NCI-H748 (cell line): Measurements from ENCODE around the gene GTF2F2.

ENCODE experiments used
- DNase-seq: peaks from one replicate; lab custom pipeline; 2025; ENCODE audit not compliant: unreplicated experiment; lab: John Stamatoyannopoulos, UW

GTF2F2 gene, protein sequence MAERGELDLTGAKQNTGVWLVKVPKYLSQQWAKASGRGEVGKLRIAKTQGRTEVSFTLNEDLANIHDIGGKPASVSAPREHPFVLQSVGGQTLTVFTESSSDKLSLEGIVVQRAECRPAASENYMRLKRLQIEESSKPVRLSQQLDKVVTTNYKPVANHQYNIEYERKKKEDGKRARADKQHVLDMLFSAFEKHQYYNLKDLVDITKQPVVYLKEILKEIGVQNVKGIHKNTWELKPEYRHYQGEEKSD

DNA sequence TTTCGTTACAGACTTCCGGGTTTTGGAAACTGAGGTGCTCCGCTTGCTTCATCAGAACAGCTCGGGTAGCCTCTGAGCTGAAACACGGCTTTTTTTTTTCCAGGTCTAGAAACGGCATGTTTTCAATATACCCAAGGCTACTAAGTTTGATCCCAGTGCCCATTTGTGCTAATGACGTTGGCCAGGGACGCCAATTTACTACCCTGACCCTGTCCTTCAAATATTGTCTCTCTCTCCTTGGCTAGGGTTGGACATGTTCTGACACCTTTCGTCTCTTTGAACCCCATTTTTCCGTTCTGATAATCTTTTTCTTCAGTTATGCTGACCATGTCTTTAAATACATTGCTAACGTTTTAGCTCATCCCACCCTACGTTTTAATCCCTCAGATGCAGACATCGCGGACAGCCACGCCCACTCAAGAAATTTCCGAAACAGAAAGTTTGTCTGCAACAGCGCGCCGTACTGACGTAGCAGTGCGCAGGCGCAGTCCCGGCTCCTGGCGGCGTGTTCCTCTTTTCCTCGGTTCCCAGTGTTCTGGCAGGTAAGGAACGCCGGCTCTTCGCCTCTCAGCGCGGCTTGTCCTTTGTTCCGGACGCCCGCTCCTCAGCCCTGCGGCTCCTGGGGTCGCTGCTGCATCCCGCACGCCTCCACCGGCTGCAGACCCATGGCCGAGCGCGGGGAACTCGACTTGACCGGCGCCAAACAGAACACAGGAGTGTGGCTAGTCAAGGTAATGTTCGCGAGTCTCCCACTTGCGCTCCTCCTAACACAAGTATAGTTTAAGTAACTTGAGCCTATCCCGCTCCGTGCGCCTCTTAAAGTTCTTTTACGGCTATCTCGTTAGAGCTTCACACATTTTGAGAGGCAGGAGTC is at the start of gene GTF2F2:
Gene GTF2F2 (plus strand): TSS at position 520 of the 874 bp plus-strand sequence. CDS start 146 bp downstream, at position 666.
- DNase-seq = peak; percentile 92

DNA sequence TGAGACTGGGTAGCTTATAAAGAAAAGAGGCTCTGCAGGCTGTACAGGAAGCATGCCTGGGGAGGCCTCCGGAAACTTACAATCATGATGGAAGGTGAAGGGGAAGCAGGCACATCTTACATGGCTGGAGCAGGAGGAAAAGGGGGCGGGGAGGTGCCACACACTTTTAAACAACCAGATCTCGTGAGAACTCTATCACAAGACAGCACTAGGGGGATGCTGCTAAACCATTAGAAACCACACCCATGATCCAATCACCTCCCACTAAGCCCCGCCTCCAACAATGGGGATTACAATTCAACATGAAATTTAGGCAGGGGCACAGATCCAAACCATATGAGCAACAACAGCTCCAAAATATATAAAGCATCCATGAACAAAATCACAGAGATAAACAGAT is 46.5 kb upstream of the GTF2F2 start:
- DNase-seq = no peak

DNA sequence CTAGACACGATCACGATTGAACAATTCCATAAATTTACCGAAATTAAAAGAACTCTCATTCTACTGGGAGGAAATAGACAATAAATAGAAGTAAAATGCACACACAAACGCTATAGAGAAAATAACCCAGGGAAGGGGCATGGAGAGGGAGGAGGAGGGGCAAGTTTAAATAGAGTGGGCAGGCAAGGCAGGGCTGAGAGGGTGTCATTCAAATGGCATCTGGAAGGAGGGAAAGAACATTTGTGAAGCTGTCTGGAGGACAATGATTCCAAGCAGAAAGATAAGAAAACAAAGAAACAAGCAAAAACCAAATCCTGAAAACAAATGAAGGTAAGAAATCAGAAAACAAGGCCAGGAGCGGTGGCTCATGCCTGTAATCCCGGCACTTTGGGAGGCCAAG is 45.6 kb upstream of the GTF2F2 start:
- DNase-seq = no peak

DNA sequence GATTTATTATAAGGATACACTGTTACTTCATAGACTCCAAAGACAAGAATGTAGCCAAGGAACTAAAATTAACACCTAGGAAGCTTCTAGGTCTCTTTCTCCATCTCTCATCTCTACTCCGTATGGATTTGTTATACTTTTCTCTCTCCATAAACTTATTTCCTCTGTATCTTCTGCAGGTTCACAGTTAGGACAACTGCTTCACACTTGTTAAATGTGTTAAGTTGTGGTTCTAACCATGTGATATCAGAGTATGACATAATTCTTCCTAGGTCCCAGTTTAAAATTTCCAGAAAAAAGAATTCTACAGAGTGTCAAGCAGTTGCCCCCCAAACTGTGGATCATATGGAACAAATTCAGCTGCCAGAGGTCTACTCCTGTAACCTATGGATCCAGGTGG is 42.3 kb upstream of the GTF2F2 start:
- no peak for DNase-seq

DNA sequence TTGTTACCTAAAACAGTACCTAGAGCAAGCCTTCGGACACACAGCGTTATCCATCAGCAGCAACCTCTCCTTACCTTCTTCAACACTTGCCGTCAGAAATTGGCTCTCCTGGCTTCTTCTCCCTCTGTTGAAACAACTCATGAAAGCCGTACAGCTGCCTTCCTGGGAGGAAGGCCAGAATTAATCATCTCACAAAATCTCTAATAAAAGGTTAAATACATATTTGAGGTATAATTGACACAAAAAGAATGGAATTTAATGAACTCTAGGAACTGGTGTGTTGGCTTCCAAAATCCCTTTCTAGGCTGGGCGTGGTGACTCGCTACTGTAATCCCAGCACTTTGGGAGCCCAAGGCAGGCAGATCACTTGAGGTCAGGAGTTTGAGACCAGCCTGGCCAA is 37.3 kb upstream of the GTF2F2 start:
- no peak for DNase-seq

DNA sequence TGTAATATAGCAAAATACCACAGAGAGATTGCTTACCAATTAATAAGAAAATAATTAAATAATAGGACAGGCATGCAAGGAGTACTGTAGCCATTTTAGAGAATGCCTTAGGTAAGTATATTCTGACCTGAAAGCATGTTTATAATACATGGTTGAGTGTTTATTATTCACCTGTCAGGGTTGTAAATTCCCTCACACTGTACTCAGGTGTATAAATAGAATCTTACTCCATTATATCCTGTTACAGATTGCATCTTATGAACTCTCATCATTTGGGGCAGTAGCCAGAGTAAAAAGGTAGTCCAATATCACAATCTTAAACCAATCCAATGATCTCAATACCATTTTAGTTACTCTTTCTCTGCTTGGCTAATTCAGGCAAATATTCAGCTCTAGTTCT is 35.8 kb upstream of the GTF2F2 start:
- no peak for DNase-seq

DNA sequence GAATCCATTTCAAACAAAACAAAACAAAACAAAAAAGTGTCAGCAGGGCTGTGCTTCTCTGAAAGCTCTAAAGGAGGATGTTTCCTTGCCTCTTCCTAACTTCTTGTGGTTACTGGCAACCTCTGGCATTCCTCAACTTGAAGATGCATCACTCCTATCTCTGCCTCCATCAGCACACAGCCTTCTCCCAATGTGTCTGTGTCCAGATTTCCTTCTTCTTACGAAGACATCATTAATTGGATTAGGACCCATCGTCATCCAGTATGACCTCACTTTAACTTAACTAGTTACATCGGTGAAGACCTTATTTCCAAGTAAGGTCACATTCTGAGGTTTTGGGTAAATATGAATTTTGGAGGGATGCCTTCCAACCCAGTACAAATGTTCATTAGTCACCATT is 33.8 kb upstream of the GTF2F2 start:
- no peak for DNase-seq

DNA sequence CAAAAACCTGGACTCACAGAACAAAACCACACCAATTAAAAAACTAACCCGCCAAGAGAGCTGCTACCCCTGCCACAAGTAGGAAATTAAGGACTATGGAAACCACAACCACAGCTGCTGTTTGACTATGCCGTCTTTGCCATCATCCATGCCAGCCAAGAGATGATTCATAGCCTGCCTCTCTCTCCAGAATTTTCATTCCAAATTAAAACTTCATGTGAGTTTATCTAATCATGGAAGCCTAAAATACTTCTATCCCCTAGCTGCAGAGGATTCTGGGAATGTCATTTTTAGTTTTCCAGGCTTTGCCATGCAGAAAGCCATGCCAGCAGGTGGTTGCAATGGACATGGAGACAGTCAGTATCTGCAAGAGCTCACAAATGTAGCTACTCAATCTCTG is 27.6 kb upstream of the GTF2F2 start:
- DNase-seq = no peak

DNA sequence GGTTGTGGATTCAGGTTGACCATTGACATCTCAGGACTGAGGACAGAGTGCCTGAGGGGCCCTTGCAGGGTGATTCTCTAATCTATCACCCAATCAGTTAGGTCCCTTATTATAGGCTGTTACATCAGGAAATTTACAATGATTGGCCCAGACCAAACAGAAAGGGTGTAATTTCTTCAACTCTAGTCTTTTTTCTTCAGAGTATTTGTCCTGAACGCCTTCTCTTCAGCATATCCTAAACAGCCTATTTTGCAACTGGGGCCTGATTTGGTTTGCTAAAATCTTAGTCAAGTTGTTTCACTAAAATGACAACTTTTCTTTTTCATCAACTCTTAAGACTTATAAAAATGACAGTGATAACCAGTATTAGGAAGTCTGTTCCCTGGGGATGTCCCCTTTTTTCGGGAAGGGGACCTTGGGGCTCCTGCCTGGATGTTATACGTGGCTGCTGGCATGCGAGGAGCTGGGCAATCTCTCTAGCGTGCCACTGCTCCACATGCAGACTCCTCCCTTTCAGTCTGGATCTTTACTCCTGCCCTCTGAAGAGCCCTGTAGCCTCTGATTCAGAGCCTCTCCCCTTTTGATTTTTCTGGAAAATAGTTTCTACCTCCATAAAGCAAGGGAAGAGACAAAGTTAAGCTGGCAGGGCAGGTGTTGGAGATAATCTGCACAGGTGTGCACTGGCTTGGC is 19.6 kb upstream of the GTF2F2 start:
- DNase-seq = no peak

DNA sequence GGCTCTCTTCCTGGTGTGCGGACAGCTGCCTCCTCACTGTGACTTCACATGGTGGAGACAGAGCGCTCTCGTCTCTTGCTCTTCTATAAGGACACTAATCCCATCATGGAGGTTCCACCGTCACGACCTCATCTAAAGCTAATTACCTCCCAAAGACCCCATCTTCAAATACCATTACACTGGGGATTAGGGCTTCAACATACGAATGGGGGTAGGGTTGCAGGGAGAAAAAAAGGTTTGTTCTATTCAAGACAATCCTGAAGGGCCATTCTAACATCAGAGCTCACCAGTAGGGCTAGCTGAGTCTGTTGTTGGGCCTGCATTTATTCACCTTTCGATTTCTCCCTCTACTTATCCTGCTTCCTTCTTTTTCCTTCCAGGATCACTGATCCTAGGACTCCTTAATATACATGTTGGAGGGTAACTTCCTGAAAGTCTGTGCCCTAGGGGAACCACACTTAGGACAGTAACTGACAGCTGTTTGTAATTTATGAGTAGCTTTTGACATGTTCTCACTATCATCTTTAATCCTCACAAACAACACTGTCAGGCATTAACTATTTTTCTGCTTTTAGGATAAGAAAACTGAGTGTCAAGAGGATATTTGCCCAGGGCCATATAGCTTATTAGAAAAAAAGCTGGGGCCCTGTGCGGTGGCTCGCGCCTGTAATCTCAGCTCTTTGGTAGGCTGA is 18.8 kb upstream of the GTF2F2 start:
- DNase-seq = no peak

DNA sequence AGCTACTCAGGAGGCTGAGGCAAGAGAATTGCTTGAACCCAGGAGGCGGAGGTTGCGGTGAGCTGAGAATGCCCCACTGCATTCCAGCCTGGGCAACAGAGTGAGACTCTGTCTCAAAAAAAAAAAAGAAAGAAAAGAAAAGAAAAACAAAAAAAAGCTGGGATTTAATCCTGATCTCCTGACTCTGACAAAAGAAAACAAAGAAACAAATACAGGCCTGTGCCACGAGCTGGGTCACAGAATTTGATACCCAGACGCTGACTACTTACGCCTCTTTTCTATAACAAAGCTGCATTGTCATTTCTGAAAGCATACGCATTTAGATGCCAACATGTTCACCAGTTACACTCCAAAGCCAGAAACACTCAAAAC is 18.2 kb upstream of the GTF2F2 start:
- DNase-seq = no peak

DNA sequence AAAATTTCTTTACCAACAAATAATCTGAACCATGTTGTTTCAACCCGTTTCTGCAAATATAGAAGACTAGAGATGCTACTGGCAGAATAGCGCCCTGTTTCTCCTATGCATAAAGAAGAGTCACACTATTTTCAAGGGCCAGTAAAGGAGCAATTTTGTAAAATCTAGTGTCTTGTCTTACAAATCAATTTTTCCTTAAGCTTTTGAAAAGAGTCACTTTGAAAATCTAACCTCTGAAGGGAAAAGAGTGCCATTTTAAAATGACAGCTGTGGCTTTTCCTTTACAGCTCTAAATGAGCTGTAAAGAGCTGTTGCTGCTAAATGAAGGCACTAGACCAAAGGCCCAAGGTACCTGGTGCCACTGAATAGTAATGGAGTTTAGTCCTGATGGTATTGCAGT is 16.9 kb upstream of the GTF2F2 start:
- no peak for DNase-seq

DNA sequence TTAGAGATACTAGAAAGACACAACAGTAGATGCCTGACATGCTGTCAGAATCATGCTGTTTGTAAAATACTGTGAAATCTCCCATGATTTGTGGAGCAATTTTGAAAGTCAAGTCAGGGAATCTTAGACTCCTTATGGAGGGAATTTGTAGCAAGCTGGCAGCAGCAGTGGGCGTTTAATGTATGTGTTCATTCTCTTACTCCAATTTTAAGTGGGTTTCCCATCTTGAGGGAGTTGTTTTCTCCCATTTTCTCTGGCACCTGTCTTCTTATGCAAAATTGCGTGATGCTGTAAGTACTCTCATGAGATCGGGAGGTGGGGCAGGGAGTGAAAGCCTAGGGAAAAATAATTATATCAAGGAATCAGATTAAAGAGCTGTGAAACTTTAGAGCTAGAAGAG is 16.0 kb upstream of the GTF2F2 start:
- DNase-seq = no peak

DNA sequence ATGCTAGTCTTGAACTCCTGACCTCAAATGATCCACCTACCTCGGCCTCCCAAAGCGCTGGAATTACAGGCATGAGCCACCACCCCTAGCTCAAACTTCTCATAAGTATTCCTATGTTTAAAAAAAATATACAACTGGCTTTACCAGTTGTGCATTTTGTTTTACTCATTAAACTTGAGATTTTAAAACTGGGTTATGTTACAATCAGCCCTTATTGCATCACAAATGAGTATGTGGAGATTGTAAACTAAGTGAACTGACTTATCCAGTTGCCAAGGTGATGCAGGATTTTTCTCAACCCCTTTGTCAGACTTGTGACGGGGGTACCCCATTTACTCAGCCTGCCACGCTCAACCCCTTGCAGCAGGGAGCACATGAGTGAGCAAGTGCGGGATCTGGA is 14.4 kb upstream of the GTF2F2 start:
- DNase-seq = no peak

DNA sequence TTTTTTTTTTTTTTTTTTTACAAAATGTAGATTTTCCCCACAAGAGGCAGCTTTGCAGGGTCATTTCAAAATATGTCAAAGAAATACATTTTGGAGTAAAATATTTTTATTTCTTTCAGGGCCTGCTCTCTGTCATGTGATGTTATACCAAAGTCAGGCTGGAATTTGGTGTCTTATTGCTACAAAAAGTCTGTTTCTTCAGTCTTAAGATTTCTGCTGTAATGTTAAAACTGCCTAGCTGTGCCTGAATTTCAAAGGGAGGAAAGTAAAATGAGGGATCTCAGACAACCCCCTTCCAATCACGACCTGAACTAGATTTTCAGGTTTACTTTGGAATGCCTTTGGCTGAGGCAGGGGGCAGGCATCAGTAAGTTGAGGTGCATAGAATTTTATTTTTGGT is 12.8 kb upstream of the GTF2F2 start:
- DNase-seq = no peak

DNA sequence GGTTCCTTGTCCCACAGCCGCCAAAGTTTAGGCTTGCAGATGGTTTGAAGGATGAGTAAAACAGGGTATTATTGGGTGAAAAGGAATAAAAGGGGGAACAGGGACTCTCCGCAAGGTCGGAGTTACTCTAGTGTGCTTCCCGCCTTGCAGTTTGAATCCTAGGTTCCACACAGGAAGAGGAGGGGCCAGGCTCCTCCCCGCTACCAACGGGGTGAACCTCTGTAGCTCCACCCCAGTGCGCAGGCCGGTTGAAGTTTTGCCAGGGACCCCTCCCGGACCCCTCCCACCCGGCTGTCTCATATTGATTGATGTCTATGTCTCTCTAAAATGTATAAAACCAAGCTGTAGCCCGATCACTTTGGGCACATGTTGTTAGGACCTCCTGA is 11.6 kb upstream of the GTF2F2 start:
- DNase-seq = no peak

DNA sequence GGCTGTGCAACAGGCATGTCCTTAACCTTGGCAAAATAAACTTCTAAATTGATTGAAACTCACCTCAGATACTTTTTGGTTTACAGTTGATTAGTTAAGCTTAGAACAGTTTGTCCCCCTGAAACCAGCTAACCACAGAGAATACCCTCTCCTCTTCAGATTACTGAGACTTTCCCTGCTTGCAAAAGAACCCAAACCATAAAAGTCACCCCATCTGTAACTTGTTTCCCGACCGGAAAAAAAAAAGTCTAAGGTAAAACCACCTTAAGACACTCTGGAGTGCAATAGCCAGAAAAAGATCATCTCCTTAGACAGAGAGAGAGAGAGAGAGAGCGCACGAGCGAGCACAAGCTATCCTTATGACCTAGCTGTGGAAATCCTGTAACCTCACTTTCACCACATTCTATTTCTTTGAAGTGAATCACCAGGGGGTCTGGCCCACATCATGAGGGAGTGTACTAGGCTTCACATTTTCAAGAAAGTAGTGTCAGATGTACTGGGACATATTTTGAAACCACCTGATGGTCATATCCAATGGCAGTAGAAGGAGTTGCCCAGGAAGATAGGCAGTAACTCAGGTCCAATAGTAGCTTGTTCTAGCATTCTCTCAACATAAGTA is 11.1 kb upstream of the GTF2F2 start:
- DNase-seq = no peak

DNA sequence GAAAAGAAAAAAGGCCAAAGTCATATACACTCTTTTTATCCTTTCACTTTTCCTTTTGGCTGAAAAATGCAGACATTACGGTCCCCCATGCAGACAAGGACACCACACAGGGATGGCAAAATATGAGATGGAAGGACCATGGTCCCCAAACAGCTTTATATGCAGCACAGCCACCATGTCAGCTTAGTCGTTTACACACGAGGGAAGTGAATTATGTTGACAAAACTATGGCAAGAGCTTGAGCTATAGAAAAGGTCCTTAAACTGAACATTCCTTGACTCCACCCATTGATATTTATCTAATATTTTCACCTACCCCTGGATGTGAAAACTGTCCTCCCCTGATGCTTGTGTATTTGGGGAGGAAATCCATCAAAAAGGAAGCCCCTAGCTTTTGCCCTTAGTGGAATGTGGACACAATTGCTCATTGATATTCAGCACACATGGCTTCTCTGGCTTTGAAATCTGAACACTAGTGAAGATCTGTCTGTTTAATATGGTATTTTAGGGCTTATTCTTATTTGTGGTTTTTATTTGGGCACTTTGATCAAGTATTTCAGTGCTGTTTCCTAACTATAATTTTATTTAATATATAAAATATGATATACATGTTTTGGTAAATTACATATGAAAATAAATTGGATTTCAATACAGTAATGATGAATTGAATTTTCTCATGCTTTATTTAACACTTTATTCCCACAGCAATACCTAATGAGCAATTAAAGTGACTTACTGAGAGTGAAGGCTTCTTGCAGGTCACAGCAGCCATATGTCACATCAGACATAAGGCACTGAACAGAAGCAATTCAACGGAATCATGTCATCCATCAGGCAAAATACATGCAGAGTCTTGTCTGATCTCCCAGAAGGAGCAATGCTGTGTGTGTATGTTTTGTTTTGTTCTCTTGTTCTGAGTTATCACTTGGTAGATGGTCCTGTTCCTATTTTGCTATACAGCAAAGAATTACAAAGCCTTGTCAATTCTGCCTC is 6.8 kb upstream of the GTF2F2 start:
- no peak for DNase-seq

DNA sequence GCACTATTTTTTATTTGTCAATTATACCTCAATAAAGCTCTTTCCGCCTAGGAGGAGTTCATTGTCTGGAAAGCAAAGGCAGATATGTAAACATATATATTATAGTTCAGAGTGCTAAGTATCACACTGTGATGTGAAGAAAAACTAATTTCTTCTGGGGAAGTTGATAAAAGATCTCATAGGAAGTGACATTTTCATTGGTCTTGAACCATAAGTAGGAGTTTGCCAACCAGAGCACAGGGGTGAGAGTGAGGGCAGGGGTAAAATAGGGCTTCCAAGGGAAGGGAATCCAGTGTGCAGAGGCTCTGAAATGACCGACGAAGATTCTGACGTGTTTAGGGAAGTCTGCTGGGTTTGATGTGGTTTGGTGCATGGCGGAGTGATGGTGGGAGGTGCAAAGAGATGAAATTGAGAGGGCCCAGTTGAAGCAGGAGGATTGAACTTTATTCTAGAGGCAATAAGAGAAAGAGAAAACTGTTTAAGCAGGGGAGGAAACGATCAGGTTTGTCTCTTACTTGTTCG is 780 bp upstream of the GTF2F2 start:
- DNase-seq = peak; percentile 45
